Mesothelial cell of epicardium (in vitro differentiated cells): ENCODE results near the gene ARID3C. TPM values are rescaled to one million over a fixed set of nuclear protein-coding genes. Genes with fewer than 3 reads are reported as not detected.
A peak's percentile ranks its signal among the peaks of the same experiment; 100 is the strongest.

Experiments
- DNase-seq, 2 experiments: peaks; one replicate each; pipeline ENCODE4 v3.0.0; 2021; ENCODE audit warnings: low spot score in 2 of 2; ENCODE audit not compliant: unreplicated experiment in 2 of 2
- H3K27ac Mint-ChIP-seq: 2 replicates; pipeline ENCODE4 v1.8.0; 2021; ENCODE audit warnings: mixed read lengths
- H3K27me3 Mint-ChIP-seq: 2 replicates; pipeline ENCODE4 v1.8.0; 2021; ENCODE audit warnings: low read depth, mixed read lengths
- H3K36me3 Mint-ChIP-seq: 2 replicates; pipeline ENCODE4 v1.8.0; 2021; ENCODE audit warnings: mixed read lengths
- H3K4me1 Mint-ChIP-seq: 2 replicates; pipeline ENCODE4 v1.8.0; 2021; ENCODE audit warnings: mixed read lengths
- H3K4me3 Mint-ChIP-seq: 2 replicates; pipeline ENCODE4 v1.8.0; 2021; ENCODE audit warnings: mild to moderate bottlenecking, moderate library complexity, mixed read lengths
- H3K9me3 Mint-ChIP-seq: 2 replicates; pipeline ENCODE4 v1.8.0; 2021; ENCODE audit warnings: mixed read lengths
- total RNA-seq: library from RNA; stranded (reverse); gene quantifications from 3 replicates; pipeline ENCODE4 v1.2.1, GENCODE V29; 2021
- TF ChIP-seq, protein P1 (sequence below): fragments of 200-600 bp; sonication (generic); IDR thresholded peaks from one replicate; pipeline ENCODE4 v1.5.0; 2021; ENCODE audit warnings: antibody characterized with exemption; ENCODE audit not compliant: unreplicated experiment

The ARID3C gene
- total RNA-seq, 1 donor from 2014 or later = 0.80 TPM

DNA sequence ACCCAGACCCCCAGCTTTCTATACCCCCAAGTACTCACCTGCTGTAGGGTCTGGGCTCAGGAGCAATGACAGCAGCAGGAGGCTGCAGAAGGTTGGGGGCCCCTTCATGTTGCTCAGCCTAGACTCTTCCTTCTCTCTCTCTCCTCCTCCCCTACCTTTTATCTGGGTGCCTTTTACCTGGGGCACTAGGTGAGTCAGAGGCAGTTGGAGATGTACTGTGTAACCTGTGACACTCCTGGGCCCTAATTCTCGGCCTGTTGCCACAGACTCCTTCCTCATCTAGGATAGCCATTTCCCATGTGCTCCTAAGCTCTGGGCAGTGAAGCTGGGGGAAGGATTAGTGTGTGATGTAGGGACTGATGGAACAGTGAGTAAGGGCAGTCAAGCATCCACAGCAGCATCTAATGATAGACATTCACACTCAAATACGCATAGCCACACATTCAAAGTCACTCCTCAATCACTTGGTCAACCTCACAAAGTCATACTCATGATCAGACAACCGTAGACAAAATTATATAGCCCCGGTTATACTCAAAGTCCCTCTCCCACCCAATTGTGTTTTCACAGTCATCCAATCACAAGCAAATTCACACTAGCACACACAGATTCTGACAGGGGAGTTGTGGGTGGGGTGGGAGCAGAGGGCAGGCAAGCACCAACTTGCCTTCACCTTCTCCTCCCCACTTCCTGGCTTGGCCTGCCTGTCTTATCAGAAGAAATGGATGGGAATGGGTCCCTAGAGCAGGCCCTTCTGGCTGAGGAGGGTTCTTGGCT is 33.8 kb upstream of the ARID3C start, which contains the start of gene CCL27:
Gene CCL27 (minus strand): TSS at position 132 of the 777 bp plus-strand sequence. CDS start 24 bp downstream, at position 108.
- Mint-ChIP-seq H3K4me1 (peaks cover 11% of the 10 kb centered on the region), H3K27me3 (no peaks in the 10 kb centered on the region), H3K9me3 (no peaks in the 10 kb centered on the region), H3K4me3 (no peak within 1 kb of the TSS), H3K27ac (no peak within 1 kb of the TSS), H3K36me3 (peaks cover 14% of the 10 kb centered on the region)
- TF ChIP-seq, protein P1, sequence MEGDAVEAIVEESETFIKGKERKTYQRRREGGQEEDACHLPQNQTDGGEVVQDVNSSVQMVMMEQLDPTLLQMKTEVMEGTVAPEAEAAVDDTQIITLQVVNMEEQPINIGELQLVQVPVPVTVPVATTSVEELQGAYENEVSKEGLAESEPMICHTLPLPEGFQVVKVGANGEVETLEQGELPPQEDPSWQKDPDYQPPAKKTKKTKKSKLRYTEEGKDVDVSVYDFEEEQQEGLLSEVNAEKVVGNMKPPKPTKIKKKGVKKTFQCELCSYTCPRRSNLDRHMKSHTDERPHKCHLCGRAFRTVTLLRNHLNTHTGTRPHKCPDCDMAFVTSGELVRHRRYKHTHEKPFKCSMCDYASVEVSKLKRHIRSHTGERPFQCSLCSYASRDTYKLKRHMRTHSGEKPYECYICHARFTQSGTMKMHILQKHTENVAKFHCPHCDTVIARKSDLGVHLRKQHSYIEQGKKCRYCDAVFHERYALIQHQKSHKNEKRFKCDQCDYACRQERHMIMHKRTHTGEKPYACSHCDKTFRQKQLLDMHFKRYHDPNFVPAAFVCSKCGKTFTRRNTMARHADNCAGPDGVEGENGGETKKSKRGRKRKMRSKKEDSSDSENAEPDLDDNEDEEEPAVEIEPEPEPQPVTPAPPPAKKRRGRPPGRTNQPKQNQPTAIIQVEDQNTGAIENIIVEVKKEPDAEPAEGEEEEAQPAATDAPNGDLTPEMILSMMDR = no peak
- DNase-seq = no peak

DNA sequence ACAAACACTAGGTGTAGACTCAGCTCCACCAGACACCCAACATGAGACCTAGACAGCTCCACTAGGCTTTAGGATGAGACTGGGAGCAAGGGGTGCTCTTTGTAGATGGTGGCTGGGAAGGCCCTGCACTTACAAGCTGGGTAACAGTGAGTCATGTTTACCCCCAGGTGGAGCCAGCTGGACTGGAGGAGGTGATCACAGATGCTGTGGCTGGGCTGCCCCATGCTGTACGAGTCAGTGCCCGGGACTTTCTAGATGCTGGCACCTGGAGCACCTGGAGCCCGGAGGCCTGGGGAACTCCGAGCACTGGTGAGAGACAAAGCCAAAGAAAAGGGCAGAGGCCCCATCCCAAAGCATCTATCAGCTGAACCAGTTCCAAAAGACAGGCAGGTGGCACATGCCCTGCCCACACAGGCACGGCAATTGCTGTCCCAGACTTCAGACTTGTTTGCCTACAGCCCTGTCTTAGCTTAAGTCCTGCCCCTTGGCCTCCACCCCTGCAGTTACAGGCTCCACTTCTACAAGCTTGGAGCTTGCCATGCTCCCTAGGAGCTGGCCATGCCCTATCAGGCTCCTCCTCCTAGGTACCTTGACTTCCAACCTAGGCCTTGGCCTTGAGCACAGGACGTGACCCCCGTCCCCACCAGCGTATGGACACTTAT is 30.9 kb upstream of the ARID3C start:
- no peak for DNase-seq
- Mint-ChIP-seq H3K27ac (no peak overlapping the region), H3K36me3 (peaks cover 14% of the 10 kb centered on the region), H3K9me3 (no peaks in the 10 kb centered on the region), H3K27me3 (no peaks in the 10 kb centered on the region), H3K4me1 (peaks cover 18% of the 10 kb centered on the region), H3K4me3 (no peak overlapping the region)
- TF ChIP-seq, protein P1 = no peak

DNA sequence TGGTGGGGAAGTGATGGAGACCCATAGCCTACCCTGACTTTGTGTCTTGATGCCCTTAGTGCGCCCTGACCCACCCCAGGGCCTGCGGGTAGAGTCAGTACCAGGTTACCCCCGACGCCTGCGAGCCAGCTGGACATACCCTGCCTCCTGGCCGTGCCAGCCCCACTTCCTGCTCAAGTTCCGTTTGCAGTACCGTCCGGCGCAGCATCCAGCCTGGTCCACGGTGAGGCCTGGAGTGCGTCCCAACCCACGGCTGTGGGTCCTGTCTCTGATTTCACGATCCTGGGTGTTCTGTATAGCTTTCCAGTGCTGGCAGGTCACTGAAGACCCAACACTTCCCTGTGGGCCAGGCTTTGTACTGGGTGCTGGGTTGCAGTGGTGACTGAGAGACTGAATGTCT is 29.6 kb upstream of the ARID3C start:
- Mint-ChIP-seq H3K4me1 (peaks cover 21% of the 10 kb centered on the region), H3K27me3 (no peaks in the 10 kb centered on the region), H3K36me3 (peaks cover 14% of the 10 kb centered on the region), H3K27ac (peak overlapping the region; percentile 50), H3K4me3 (no peak overlapping the region), H3K9me3 (no peaks in the 10 kb centered on the region)
- DNase-seq = no peak
- TF ChIP-seq, protein P1 = no peak

DNA sequence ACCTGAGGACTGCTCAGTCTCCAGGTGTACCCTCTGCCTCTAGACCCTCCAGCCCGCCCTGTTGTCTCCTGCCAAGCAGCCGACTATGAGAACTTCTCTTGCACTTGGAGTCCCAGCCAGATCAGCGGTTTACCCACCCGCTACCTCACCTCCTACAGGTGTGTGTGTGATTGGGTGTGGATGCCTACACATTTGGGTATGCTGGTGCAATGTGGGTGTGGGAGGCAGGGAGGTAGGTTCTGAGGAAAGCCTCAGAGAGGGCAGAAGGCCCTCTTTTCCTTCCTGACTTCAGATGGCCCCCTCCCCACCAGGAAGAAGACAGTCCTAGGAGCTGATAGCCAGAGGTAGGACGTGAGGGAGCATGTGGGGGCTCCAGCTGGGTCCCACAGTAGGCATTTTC is 28.1 kb upstream of the ARID3C start:
- H3K36me3 Mint-ChIP-seq = peaks cover 14% of the 10 kb centered on the region
- no peaks in the 10 kb centered on the region for H3K27me3 Mint-ChIP-seq
- H3K9me3 Mint-ChIP-seq = no peaks in the 10 kb centered on the region
- no peak overlapping the region for H3K27ac Mint-ChIP-seq
- TF ChIP-seq, protein P1 = no peak
- H3K4me1 Mint-ChIP-seq = peaks cover 36% of the 10 kb centered on the region
- no peak overlapping the region for H3K4me3 Mint-ChIP-seq
- DNase-seq = no peak

DNA sequence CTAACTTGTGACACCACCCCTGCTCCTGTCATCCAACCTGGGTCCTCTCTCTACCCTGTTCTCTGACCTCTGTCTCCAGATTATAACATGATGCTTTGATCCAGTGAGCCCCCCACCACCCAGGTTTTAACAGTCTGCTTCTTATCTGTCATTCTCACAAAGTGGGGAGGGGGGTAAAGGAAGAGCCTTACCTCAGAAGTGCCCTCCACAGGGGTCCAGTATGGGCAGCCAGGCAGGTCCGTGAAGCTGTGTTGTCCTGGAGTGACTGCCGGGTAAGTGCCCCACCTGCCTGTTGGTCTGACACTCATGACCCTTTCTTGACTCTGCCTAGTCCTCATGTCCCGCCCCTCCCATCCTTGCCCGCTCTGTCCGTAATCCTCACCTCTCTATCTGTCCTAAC is 26.5 kb upstream of the ARID3C start:
- Mint-ChIP-seq H3K27ac (no peak overlapping the region), H3K9me3 (no peaks in the 10 kb centered on the region), H3K36me3 (peaks cover 4% of the 10 kb centered on the region), H3K27me3 (no peaks in the 10 kb centered on the region), H3K4me1 (peaks cover 46% of the 10 kb centered on the region), H3K4me3 (peak overlapping the region; percentile 7)
- no peak for DNase-seq
- TF ChIP-seq, protein P1 = no peak
